AG09319 (cell line): ENCODE measurements around the gene CCDC51.
A peak's percentile ranks its signal among the peaks of the same experiment; 100 is the strongest.
"Not testable (repeated sequence)": the region's sequence is repeated elsewhere in the genome, so short reads cannot be mapped to it uniquely, and the experiment has no call there.

Source experiments
- DNase-seq: peaks from one replicate; pipeline ENCODE4 v3.0.0-alpha.2; 2010; ENCODE audit warnings: low read depth; ENCODE audit errors: extremely low read depth
- CTCF ChIP-seq: IDR thresholded peaks from 2 replicates; pipeline ENCODE4 v1.5.1; 2011; ENCODE audit warnings: low read depth, mild to moderate bottlenecking, inconsistent platforms, low read length, moderate library complexity

The CCDC51 gene

DNA sequence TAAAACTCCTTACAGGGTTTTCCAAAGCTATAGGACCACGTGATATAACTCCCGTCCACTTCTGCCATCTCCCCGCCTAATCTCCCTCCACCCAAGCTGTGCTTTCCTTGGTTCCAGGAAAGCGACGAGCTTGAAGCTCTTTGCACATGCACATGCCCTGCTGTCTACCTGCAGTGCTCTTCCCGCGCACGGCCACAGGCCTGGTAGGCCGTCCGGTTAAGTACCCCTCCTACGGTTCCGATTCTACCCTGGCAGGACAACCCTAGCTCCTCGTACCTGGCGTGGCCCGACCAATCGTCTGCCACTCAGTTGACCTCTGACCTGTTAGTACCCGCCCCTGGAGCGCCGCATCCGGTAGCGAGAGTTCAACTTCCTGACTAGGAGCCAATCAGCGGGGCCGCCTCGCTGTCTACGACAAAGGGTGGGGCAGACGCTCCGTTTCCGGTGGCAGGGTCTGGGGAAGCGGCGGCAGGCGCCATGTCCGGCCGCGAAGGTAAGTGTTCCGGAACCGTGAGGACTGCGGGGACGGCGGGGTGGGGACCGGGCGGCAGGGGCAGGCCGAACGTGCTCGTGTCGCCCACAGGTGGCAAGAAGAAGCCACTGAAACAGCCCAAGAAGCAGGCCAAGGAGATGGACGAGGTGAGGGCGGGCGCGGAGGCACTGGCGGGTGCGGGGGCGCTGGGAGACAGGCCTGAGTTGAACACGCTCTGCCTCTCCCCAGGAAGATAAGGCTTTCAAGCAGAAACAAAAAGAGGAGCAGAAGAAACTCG is at the start of gene CCDC51, which contains the start of gene TMA7:
CCDC51 (minus strand) TSS at position 300 of the 770 bp plus-strand sequence. CDS start 4,991 bp downstream, outside the sequence.
TMA7 (plus strand) TSS at position 438 of the 770 bp plus-strand sequence; CDS start at position 478, 40 bp downstream.
- DNase-seq, result peak; percentile 85
- no peak for TF ChIP-seq CTCF

GRCh38 chr3:48486952-48487351 is 47.0 kb upstream of the CCDC51 start:
- DNase-seq, result no peak
- TF ChIP-seq CTCF, result no peak

- DNase-seq, result not testable (repeated sequence)
These were observed 42.9 kb upstream of the CCDC51 start for GRCh38 chr3:48482822-48483221.

- not testable (repeated sequence) for DNase-seq
These were observed 41.0 kb upstream of the CCDC51 start for GRCh38 chr3:48480891-48481290.

- DNase-seq, result no peak
- no peak for TF ChIP-seq CTCF
These were observed 39.0 kb upstream of the CCDC51 start for GRCh38 chr3:48478626-48479555.

- no peak for DNase-seq
- TF ChIP-seq CTCF, result no peak
These were observed 38.1 kb upstream of the CCDC51 start for GRCh38 chr3:48477959-48478520.

DNA sequence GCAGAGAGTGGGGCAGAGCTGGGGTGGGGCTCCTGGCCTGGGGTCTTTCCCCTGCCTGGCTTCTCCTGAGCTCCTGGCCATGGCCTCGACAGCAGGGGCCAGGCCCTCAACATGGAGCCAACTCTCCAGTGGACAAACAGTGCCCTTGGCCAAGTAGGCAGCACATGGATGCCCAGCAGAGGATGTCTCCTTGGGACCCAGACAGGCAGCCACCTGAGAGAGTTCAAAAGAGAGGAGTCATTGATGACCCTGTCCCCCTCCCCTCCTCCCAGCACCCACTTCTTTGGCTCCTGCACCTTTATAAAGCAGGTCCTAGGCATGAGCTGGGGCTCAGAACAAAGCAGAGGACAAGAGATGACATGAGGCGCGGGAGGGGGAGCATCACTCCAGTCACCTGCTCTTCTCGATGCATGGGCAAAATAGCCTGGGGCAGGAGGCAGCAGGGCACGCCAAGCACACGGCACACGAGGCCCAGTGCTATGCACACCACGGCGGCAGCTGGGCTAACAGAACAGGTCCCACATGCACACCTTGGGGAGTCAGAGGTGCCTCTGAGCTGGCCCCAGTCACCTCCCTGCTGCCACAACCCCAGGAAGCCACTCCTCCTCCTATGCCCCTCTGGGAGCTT is 36.6 kb upstream of the CCDC51 start:
- no peak for DNase-seq
- no peak for TF ChIP-seq CTCF
